Activated CD4-positive, alpha-beta T cell treated with anti-CD3 and anti-CD28 coated beads, Interleukin-2, amount 50 U/mL, for 16 hours (primary cell): Measurements from ENCODE around the gene INTS13.
"Not testable (repeated sequence)": the region's sequence is repeated elsewhere in the genome, so short reads cannot be mapped to it uniquely, and the experiment has no call there.

Source experiments
- DNase-seq: peaks from one replicate; pipeline ENCODE4 v3.0.0-alpha.2; 2020

Gene INTS13

DNA sequence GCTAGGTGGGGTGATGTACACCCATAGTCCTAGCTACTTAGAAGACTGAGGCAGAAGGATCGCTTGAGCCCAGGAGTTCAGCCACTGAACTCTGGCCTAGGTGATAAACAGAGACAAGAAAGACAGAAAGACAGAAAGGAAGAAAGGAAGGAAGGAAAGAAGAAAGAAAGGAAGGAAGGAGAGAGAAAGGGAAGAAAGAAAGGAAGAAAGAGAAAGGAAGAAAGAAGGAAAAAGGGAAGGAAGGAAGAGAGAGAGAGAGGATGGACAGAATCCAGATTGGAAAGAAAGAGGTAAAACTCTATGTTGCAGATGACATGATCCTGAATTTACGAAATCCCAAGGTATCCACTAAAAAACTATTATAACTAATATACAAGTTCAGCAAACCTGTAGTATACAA, 8.2 kb downstream of the INTS13 start:
- DNase-seq = no peak

DNA sequence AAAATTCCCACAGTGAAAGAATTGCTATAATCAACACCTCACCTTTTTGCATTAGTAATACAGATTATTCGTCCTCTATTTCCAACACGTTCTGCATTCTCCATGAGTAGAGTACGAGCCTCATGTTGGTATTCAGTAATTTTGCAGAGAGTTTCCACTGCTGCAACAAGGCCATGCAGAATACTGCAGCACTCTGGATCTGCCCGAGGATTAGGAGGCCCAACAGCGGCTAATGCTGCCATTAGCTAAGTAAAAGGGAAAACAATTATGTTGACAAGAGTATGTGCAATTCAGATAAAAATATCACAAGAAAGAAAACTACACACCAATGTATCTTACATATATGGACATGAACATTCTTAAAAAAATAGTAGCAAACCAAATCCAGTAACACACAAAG, 9.1 kb downstream of the INTS13 start:
- DNase-seq = no peak

DNA sequence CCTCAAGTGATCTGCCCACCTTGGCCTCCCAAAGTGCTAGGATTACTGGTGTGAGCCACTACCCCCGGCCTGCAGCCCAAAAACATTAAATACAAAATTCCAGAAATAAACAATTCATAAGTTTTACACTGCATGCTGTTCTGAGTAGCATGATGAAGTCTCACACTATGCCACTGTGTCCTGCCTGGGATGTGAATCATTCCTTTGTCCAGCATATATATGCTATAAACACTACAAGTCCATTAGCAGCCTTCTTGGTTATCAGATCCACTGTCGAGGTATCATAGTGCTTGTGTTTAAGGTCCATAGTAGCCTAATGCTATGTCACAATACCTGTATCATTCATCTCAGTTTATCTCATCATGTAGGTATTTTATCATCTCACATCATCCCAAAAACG, 15.9 kb downstream of the INTS13 start:
- DNase-seq = no peak

DNA sequence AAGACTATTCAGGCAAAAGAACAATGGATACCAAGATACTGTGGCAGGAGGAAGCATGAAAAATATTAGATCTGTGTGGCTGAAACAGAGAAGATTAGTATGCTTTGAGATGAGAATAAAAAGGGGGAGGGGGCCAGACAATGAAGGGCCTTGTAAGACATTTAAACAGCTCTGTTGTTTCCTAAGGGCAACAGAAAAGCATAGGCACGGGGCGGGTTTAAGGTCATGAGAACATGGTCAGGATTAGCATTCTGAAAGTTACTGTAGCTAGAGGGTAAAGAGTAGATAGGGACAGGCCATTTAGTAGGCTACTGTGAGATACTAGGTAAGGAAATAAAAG, 18.6 kb downstream of the INTS13 start:
- no peak for DNase-seq

DNA sequence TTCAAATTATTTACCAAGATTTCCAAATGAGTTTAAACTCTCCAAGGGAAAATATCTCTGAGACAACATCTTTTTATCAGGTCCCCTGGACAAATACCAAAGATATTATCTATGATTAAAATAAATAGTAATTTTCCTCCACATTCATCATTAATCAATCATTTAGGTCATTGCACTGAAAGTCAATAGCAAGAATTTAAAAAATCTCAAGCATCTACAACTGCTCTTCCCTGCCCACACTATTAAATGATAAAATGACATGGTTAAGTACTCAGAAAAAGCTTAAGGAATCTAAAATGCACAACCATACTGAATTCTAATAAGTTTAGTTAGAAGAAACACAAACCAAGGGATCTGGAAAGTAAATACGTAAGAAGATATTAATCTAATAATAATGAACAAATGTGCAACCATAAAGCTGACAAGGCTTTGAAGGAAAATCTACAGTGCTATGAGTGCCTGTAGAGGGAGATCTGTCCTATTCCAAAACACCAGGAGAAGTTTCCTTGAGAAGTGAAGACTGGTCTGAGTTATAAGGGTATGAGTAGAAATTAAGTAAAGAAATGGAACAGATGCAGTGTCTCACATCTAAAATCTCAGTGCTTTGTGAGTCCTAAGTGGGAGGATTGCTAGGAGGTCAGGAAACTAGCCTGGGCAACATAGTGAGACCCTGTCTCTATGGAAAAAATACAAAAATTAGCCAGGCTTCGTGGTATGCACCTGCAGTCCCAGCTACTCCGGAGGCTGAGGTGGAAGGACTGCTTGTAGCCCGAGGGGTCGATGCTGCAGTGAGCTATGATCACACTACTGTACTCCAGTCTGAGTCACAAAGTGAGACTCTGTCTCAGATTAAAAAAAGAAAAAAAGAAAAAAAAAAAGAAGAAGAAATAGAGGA, 19.2 kb downstream of the INTS13 start:
- no peak for DNase-seq

DNA sequence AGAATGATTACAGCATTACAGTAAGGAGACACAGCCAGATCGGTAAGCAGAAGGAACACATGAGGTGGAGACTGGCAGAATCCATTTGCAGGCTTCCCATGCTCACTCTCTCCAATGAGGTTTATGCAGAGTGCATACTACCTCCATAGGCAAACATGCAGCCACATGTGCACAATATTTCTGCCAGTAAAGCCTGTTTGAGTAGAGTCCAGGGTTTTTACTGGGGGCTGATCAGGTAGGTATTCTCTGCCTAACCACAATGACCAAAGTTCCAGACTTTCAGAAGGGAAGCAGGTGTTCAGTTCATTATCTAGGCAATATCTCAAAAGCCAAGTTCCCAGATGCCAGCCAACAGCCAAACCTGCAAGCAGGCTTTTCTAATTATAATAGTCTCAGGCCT, 31.1 kb downstream of the INTS13 start:
- DNase-seq = no peak

- no peak for DNase-seq
These were observed 31.8 kb downstream of the INTS13 start for GRCh38 chr12:26906024-26906423.

DNA sequence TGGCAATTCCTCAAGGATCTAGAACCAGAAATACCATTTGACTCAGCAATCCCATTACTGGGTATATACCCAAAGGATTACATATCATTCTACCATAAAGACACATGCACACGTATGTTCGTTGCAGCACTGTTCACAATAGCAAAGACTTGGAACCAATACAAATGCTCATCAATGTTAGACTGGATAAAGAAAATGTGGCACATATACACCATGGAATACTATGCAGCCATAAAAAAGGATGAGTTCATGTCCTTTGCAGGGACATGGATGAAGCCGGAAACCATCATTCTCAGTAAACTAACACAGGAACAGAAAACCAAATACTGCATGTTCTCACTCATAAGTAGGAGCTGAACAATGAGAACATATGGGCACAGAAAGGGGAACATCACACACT, 34.4 kb downstream of the INTS13 start:
- DNase-seq = not testable (repeated sequence)

- DNase-seq = peak; percentile 8
These were observed 40.9 kb downstream of the INTS13 start for GRCh38 chr12:26896913-26897312.

- DNase-seq = no peak
These were observed 42.1 kb downstream of the INTS13 start for GRCh38 chr12:26895672-26896071.

GRCh38 chr12:26891704-26892103, 46.1 kb downstream of the INTS13 start:
- no peak for DNase-seq

- no peak for DNase-seq
These were observed 47.0 kb downstream of the INTS13 start for GRCh38 chr12:26890784-26891183.

DNA sequence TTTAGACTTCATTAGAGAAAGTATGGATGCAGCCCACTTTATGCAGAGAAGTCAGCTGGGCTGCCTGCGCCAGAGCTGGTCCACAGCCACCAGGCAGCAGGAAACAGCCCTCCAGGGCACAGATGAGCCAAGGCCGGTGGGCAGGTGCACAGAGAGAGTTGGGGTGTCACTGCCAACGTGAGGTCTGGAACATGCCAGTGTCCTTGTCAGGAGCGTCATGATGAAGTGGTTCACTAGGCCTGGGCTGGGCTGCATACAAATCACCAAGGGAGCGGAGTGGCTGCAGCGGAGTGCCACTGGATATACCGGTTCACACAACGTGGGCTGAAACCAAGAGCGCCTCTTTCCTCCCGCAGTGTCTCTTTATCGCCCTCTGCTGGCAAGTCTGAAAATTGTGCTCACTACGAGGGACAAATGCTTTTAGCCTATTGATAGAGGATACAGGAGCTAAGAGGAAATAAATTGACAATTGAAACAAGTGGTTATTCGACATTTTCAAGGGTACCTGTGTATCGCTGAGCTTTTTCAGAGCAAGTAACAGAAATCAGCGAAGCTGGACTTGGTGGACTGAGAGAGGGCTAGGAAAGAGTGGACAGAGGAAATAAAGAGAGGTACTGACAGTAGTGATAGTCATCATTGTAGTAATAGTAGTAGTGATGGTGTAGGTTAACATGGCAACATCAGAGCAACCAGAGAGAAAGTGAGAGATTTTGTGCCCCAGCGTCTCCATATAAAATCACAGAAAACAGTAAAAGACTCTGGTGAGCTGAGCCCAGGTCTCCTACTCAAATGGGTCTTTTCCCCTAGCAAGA, 52.8 kb downstream of the INTS13 start:
- DNase-seq = peak; percentile 90

DNA sequence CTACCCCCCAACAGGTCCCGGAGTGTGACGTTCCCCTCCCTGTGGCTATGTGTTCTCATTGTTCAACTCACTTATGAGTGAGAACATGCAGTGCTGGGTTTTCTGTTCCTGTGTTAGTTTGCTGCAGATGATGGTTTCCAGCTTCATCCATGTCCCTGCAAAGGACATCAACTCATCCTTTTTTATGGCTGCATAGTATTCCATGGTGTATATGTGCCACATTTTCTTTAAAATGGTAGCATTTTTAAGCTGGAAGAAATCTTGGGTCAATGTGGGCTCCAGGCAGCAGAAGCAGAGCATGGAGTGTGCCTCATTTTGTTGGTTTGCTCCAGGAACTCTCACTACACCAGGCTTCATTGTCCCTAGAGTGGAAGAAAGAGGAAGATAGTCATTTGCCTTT, 57.2 kb downstream of the INTS13 start:
- no peak for DNase-seq

- no peak for DNase-seq
These were observed 59.1 kb downstream of the INTS13 start for GRCh38 chr12:26878661-26879119.

GRCh38 chr12:26874501-26875296, 63.1 kb downstream of the INTS13 start:
- DNase-seq = no peak

DNA sequence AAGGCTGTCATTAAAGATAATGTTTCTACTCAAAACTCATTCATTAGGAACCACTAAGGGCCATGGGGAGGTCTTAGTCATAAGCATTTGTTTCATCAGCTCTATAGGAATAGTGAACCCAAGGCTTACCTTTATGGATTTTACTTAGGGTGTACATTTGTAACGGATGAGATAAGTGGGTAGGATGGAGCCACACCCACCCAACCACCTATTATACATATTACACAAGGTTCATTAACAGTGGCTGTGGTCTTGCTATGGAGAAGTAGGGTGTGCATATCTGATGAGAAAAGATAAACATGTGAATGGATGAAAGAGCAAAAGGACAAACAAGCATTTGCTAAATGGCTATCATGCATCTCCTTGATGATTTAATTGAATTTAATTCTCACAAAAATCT, 65.2 kb downstream of the INTS13 start:
- no peak for DNase-seq

DNA sequence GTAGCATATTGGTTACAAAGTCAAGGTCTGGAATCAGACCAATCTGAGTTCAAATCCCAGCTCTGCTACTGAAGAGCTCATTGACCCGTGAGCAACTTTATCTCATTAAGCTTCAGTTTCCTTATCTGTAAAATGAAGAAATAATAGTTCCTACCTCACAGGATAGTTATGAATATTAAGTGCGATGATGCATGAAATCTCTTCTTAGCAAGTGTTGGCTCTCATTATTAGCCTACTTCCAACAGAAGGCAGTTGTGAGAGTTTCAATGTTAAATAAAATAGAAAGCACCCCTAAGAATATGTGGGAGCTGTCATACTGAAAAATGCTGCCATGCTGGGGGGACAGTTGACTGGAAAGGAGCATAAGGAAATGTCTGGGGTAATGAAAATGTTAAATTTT, 65.8 kb downstream of the INTS13 start:
- DNase-seq = no peak

DNA sequence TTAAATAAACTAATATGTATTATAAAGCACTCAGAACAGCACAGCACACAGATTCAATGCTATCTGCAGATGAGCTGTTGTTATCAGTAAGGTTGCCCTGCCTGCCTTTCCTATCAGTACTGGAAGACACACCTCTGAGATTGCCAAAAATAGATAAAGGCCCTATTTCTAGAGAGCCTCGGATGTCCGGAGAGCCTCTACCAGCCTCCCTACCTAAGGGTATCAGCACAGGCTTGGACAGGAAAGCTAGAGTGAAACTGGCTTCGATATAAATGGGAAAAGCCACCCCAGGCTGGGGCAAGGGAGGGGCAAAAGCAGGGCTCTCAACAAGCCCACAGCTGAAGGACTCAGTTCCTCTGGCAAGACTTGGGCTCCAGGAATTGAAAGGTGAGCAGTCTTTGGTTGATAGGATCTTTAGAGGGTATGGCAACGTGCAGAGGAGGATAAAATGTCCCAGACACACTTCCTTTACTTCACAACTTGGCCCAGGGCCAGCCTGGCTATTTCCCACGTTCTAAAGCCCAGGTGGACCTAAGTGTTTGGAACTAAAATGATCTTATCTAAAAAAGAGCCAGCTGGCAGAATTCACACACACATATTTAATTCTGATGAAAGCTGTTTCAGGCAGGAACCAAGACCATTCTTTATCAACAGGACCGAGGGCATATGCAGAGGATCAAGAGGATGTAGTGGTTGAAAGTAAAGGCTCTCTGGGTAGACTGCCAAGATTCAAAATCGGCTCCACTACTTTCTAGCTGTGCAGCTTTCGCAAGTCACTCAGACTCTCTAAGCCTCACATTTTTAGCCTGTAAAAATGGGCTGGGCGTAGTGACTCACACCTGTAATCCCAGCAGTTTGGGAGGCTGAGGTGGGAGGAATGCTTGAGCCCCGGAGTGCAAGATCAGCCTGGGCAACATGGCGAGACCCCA, 67.0 kb downstream of the INTS13 start:
- DNase-seq = no peak

DNA sequence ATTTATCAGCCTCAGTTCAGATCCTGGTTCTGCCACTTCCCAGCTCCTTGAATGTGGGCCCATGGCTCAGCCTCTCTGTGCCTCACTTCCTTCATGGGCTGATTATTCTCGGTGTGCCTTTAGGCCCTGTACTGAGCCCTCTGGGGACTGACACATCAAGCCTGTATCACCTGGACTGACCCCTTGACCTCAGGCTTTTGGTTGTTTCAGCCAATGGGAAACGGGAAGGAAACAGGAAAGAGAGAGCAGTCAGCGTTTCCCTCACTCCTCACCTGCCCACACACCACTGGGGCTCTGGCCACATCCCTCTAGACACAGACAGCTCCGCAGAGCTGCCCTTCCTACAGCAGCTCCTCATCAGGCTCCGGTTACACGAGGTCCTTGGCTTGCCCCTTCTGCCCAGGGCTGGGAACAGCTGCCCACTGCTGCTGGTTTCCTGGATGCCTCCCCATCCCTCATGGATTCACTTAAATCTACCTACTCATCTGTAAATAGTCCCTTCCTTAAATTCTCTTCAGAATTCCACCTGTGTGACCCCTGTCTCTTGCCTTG, 67.8 kb downstream of the INTS13 start:
- no peak for DNase-seq

- no peak for DNase-seq
These were observed 68.7 kb downstream of the INTS13 start for GRCh38 chr12:26869104-26869494.
